ENCODE data around the gene RELB. TPM values are rescaled to one million over a fixed set of nuclear protein-coding genes. Genes with fewer than 3 reads are reported as not detected.

RELB gene
- total RNA-seq, 2 donors from 2014 or later = 9.5 to 14.5 TPM

- Histone ChIP-seq H3K36me3 (ENCODE audit: control insufficient read depth, insufficient read depth, low read length) (peaks cover 29% of the 10 kb centered on the region), H3K4me1 (ENCODE audit: control insufficient read depth, insufficient read depth, low read length) (peaks cover 7% of the 10 kb centered on the region), H3K9me3 (ENCODE audit: control insufficient read depth, low read length) (no peaks in the 10 kb centered on the region), H3K4me3 (ENCODE audit: low read length) (no peak overlapping the region), H3K9ac (ENCODE audit: extremely low read depth, low read length, poor library complexity, severe bottlenecking) (no peak overlapping the region), H3K27me3 (ENCODE audit: control insufficient read depth, insufficient read depth, low read length, poor library complexity, severe bottlenecking) (no peaks in the 10 kb centered on the region), H3K27ac (ENCODE audit: low read depth, low read length) (no peak overlapping the region)
- DNase-seq = peak; percentile 64
- Mint-ChIP-seq H3K27ac (peak overlapping the region; percentile 23), H3K36me3 (ENCODE audit: low read depth) (peaks cover 25% of the 10 kb centered on the region), H3K9me3 (no peaks in the 10 kb centered on the region), H3K27me3 (ENCODE audit: insufficient read depth) (no peaks in the 10 kb centered on the region), H3K4me1 (peaks cover 23% of the 10 kb centered on the region), H3K4me3 (no peak overlapping the region)
- TF ChIP-seq CTCF (conservative IDR thresholded peaks at IDR 0.05) = no peak
- 64 to 82% methylated on average over 5 of the region's 5 CpGs for WGBS, 2 experiments (ENCODE audit: insufficient coverage in 1 of 2, insufficient read length in 1 of 2)
Observed at GRCh38 chr19:44959691-44960090, 41.6 kb upstream of the RELB start.

DNA sequence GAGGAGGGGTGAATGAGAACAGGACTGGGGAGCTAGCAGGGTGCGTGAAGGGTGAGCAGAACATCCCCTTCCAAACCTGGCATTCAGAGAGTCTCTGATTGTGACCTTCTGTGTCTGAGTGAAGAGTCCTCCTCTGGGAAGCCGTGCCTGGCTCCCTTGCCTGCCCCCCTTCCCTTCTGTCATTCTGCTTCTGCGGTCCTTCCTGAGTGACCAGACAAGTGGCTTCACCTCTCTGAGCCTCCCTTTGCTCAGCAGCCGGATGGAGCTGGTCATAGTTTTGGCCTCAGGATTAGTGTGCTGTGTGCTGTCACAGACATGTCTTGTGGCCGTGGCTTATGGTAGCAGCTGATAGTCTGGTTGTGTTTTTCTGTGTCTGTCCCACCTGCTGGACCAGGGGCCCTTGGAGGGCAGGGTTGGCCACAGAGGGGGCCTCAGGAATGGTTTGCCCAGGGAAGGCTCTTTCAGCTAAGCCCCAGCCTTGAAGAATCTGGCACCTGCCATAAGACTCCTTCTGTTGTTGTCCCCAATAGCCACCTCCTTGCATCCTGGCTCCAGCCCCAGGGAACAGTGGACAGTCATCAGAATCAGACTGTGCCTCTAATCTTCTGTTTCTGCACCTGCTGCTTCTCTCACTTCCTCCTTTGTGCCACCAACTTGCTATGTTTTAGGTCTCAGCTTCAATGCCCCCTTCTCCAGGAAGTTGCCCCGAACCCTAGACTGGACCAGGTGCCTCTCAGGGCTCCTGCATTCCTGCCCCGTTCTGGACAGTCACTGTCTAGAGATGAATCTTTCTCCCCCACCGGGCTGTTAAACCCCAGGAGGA, 40.1 kb upstream of the RELB start:
- Mint-ChIP-seq H3K9me3 (no peaks in the 10 kb centered on the region), H3K4me3 (no peak overlapping the region), H3K36me3 (ENCODE audit: low read depth) (peaks cover 32% of the 10 kb centered on the region), H3K27me3 (ENCODE audit: insufficient read depth) (no peaks in the 10 kb centered on the region), H3K27ac (peak overlapping the region; percentile 23), H3K4me1 (peaks cover 18% of the 10 kb centered on the region)
- Histone ChIP-seq H3K27ac (ENCODE audit: low read depth, low read length) (no peak overlapping the region), H3K27me3 (ENCODE audit: control insufficient read depth, insufficient read depth, low read length, poor library complexity, severe bottlenecking) (no peaks in the 10 kb centered on the region), H3K9me3 (ENCODE audit: control insufficient read depth, low read length) (no peaks in the 10 kb centered on the region), H3K4me1 (ENCODE audit: control insufficient read depth, insufficient read depth, low read length) (peaks cover 6% of the 10 kb centered on the region), H3K4me3 (ENCODE audit: low read length) (no peak overlapping the region), H3K36me3 (ENCODE audit: control insufficient read depth, insufficient read depth, low read length) (peaks cover 34% of the 10 kb centered on the region), H3K9ac (ENCODE audit: extremely low read depth, low read length, poor library complexity, severe bottlenecking) (no peak overlapping the region)
- TF ChIP-seq CTCF (conservative IDR thresholded peaks at IDR 0.05) = no peak
- 88 to 90% methylated on average over 5 to 8 of the region's 8 CpGs for WGBS, 2 experiments (ENCODE audit: insufficient coverage in 1 of 2, insufficient read length in 1 of 2)
- DNase-seq = no peak

DNA sequence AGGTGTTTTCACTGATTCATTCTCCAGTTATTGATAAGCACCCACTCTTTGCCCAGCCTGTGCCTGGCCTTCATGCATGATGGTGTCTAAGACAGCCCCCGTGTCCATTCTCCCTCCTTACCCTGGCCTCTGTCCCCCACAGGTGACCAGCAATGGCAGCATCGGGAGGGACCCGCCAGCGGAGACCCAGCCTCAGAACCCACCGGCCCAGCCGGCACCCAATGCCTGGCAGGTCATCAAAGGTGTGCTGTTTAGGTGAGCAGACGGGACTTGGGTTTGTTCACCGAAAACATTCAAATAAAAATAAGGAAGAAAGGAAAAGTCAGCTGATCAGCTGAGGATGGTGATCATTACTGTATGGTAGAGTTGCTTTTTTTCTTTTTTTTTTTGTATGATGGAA, 39.4 kb upstream of the RELB start:
- Histone ChIP-seq H3K27ac (ENCODE audit: low read depth, low read length) (no peak overlapping the region), H3K4me1 (ENCODE audit: control insufficient read depth, insufficient read depth, low read length) (peaks cover 3% of the 10 kb centered on the region), H3K36me3 (ENCODE audit: control insufficient read depth, insufficient read depth, low read length) (peaks cover 34% of the 10 kb centered on the region), H3K9ac (ENCODE audit: extremely low read depth, low read length, poor library complexity, severe bottlenecking) (no peak overlapping the region), H3K9me3 (ENCODE audit: control insufficient read depth, low read length) (no peaks in the 10 kb centered on the region), H3K4me3 (ENCODE audit: low read length) (no peak overlapping the region), H3K27me3 (ENCODE audit: control insufficient read depth, insufficient read depth, low read length, poor library complexity, severe bottlenecking) (no peaks in the 10 kb centered on the region)
- H3K27ac Mint-ChIP-seq = no peak overlapping the region
- 92 to 97% methylated on average over 5 to 8 of the region's 8 CpGs for WGBS, 2 experiments (ENCODE audit: insufficient coverage in 1 of 2, insufficient read length in 1 of 2)
- no peak for DNase-seq
- no peaks in the 10 kb centered on the region for H3K9me3 Mint-ChIP-seq
- no peak overlapping the region for H3K4me3 Mint-ChIP-seq
- no peaks in the 10 kb centered on the region for H3K27me3 Mint-ChIP-seq (ENCODE audit: insufficient read depth)
- peaks cover 11% of the 10 kb centered on the region for H3K4me1 Mint-ChIP-seq
- peaks cover 39% of the 10 kb centered on the region for H3K36me3 Mint-ChIP-seq (ENCODE audit: low read depth)
- TF ChIP-seq CTCF (conservative IDR thresholded peaks at IDR 0.05) = no peak
